Thoracic aorta (tissue), 2 donors: Measurements from ENCODE around the gene CCDC85A. TPM values are rescaled to one million over a fixed set of nuclear protein-coding genes. Genes with fewer than 3 reads are reported as not detected.

Experiments used
- ATAC-seq: fragments of 150-250 bp; one replicate; pipeline ENCODE4 v1.8.0; 2017; ENCODE audit warnings: low read depth; ENCODE audit not compliant: insufficient number of reproducible peaks, low FRiP score
- DNase-seq: peaks from one replicate; pipeline ENCODE4 v3.0.0-alpha.2; 2020; ENCODE audit warnings: low spot score
- H3K27ac ChIP-seq, 2 donors: fragments of 200-600 bp; sonication (generic); 1 replicate in 1 of 2; 2 replicates in 1 of 2; pipeline ENCODE4 v1.5.1; 2016; ENCODE audit warnings: mild to moderate bottlenecking in 2 of 2, moderate library complexity in 2 of 2
- H3K27me3 ChIP-seq: fragments of 200-600 bp; sonication (generic); replicated peaks from 2 replicates; pipeline ENCODE4 v1.6.0; 2016; ENCODE audit warnings: mild to moderate bottlenecking; ENCODE audit not compliant: insufficient read depth
- H3K36me3 ChIP-seq: fragments of 200-600 bp; sonication (generic); one replicate; pipeline ENCODE4 v1.5.1; 2016
- H3K4me1 ChIP-seq, 2 donors: fragments of 200-600 bp; sonication (generic); 1 replicate in 1 of 2; 2 replicates in 1 of 2; pipeline versions ENCODE4 v1.5.1 to v1.6.0; 2016; ENCODE audit warnings: low read depth in 2 of 2, mild to moderate bottlenecking in 1 of 2; ENCODE audit not compliant: control insufficient read depth in 1 of 2
- H3K4me3 ChIP-seq: fragments of 200-600 bp; sonication (generic); 2 replicates; pipeline ENCODE4 v1.5.1; 2016; ENCODE audit warnings: mild to moderate bottlenecking
- H3K9me3 ChIP-seq: fragments of 200-600 bp; sonication (generic); 2 replicates; pipeline ENCODE4 v1.5.1; 2016
- CTCF ChIP-seq: fragments of 200-600 bp; sonication (generic); IDR thresholded peaks from one replicate; pipeline ENCODE4 v1.5.1; 2019; ENCODE audit warnings: antibody characterized with exemption
- total RNA-seq, 2 donors: library from RNA; depleted of rRNA; stranded (reverse); fragments of >200 nt; gene quantifications; one replicate each; pipeline versions ENCODE4 v1.1.0 to v1.2.3, GENCODE V29; 2016

CCDC85A gene
- total RNA-seq, 2 donors from 2014 or later = 3.7 to 4.2 TPM

GRCh38 chr2:56170504-56170903, 13.3 kb upstream of the CCDC85A start:
- H3K4me3 ChIP-seq = no peak overlapping the region
- H3K9me3 ChIP-seq = no peaks in the 10 kb centered on the region
- no peak overlapping the region for H3K27ac ChIP-seq
- ATAC-seq (no peak), DNase-seq (no peak)
- no peaks in the 10 kb centered on the region for H3K36me3 ChIP-seq
- TF ChIP-seq CTCF = no peak
- no peaks in the 10 kb centered on the region for H3K27me3 ChIP-seq
- no peaks in the 10 kb centered on the region for H3K4me1 ChIP-seq

- no peak for TF ChIP-seq CTCF
- Histone ChIP-seq H3K27ac (no peak overlapping the region), H3K27me3 (no peaks in the 10 kb centered on the region), H3K4me1 (no peaks in the 10 kb centered on the region), H3K4me3 (no peak overlapping the region), H3K9me3 (no peaks in the 10 kb centered on the region), H3K36me3 (no peaks in the 10 kb centered on the region)
- no peak for DNase-seq
- ATAC-seq = no peak
Measured at GRCh38 chr2:56170988-56171387, 12.8 kb upstream of the CCDC85A start.

GRCh38 chr2:56175779-56176178, 8.0 kb upstream of the CCDC85A start:
- DNase-seq = no peak
- no peak for ATAC-seq
- Histone ChIP-seq H3K27ac (no peak overlapping the region), H3K4me1 (no peaks in the 10 kb centered on the region), H3K9me3 (no peaks in the 10 kb centered on the region), H3K36me3 (no peaks in the 10 kb centered on the region), H3K27me3 (no peaks in the 10 kb centered on the region), H3K4me3 (no peak overlapping the region)
- TF ChIP-seq CTCF = no peak

- Histone ChIP-seq H3K27me3 (no peaks in the 10 kb centered on the region), H3K36me3 (no peaks in the 10 kb centered on the region), H3K9me3 (no peaks in the 10 kb centered on the region), H3K27ac (no peak overlapping the region), H3K4me3 (no peak overlapping the region), H3K4me1 (no peaks in the 10 kb centered on the region)
- no peak for TF ChIP-seq CTCF
- ATAC-seq = no peak
- no peak for DNase-seq
Measured at GRCh38 chr2:56177420-56178220, 6.2 kb upstream of the CCDC85A start.

- Histone ChIP-seq H3K27ac (no peak overlapping the region), H3K27me3 (no peaks in the 10 kb centered on the region), H3K9me3 (no peaks in the 10 kb centered on the region), H3K4me3 (no peak overlapping the region), H3K4me1 (peaks cover 3 to 9% of the 10 kb centered on the region in 2 donors), H3K36me3 (no peaks in the 10 kb centered on the region)
- DNase-seq = no peak
- no peak for ATAC-seq
- no peak for TF ChIP-seq CTCF
Measured at GRCh38 chr2:56179931-56180330, 3.9 kb upstream of the CCDC85A start.
